Renal cortical epithelial cell (primary cell): ENCODE data around the gene PTP4A2. TPM values are rescaled to one million over a fixed set of nuclear protein-coding genes. Genes with fewer than 3 reads are reported as not detected.

Experiments
- DNase-seq: peaks from one replicate; pipeline ENCODE4 v3.0.0-alpha.2; 2011; ENCODE audit warnings: low read depth
- total RNA-seq: library from RNA; depleted of rRNA; stranded (reverse); fragments of >200 nt; gene quantifications from 2 replicates; pipeline ENCODE4 v1.2.3, GENCODE V29; 2014

Gene PTP4A2
- total RNA-seq, 1 donor from 2014 or later = 206 TPM

- no peak for DNase-seq
Measured at GRCh38 chr1:31885851-31886250, 52.3 kb downstream of the PTP4A2 start.

DNA sequence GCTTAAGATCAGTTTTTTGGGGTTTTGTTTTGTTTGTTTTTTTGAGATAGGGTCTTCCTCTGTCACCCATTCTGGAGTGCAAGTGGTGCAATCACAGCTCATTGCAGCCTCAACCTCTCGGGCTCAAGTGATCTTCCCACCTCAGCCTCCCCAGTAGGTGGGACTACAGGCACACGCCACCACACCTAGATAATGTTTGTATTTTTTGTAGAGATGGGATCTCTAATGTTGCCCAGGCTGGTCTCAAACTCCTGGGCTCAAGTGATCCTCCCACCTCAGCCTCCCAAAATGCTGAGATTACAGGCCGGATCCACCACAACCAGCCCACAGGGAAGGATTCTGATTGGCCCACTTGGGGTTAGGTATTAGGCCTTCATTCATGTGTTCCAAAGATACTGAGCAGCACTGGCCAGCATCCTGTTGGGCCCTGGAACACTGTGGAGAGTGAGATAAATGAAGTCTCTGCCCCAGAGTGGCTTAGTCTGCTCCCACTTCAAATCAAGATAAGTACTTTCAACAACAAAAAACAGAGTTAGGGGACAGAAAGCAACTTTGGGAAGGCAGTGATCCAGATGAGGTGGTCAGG lies 54.7 kb downstream of the PTP4A2 start:
- no peak for DNase-seq

GRCh38 chr1:31881688-31882000 lies 56.5 kb downstream of the PTP4A2 start:
- DNase-seq = peak; percentile 35

- no peak for DNase-seq
Measured at GRCh38 chr1:31880957-31881687, 57.0 kb downstream of the PTP4A2 start.

- no peak for DNase-seq
Measured at GRCh38 chr1:31879981-31880608, 58.1 kb downstream of the PTP4A2 start.

- DNase-seq = no peak
Measured at GRCh38 chr1:31878058-31878457, 60.1 kb downstream of the PTP4A2 start.

- no peak for DNase-seq
Measured at GRCh38 chr1:31877544-31877943, 60.6 kb downstream of the PTP4A2 start.

DNA sequence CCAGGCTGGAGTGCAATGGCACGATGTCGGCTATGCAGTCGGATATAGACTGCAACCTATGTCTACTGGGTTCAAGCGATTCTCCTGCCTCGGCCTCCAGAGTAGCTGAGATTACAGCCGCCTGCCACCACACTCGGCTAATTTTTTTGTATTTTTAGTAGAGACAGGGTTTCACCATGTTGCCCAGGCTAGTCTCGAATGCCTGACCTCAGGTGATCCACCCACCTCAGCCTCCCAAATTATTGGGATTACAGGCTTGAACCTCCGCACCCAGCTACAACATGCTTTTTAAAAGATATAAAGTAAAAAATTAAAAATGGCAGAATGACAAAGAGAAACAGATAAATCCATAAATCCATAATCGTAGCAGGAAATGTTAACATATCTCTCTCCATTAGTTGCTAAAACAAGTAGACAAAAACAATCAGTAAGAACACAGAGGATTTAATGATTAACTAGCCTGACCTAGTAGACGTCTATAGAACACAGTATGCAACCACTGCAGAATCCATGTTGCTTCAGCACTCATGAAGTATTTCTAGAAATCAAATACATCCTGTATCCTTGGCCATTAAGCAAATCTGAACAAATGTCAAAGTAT lies 62.4 kb downstream of the PTP4A2 start:
- peak; percentile 77 for DNase-seq

GRCh38 chr1:31874942-31875341 lies 63.2 kb downstream of the PTP4A2 start:
- DNase-seq = no peak

DNA sequence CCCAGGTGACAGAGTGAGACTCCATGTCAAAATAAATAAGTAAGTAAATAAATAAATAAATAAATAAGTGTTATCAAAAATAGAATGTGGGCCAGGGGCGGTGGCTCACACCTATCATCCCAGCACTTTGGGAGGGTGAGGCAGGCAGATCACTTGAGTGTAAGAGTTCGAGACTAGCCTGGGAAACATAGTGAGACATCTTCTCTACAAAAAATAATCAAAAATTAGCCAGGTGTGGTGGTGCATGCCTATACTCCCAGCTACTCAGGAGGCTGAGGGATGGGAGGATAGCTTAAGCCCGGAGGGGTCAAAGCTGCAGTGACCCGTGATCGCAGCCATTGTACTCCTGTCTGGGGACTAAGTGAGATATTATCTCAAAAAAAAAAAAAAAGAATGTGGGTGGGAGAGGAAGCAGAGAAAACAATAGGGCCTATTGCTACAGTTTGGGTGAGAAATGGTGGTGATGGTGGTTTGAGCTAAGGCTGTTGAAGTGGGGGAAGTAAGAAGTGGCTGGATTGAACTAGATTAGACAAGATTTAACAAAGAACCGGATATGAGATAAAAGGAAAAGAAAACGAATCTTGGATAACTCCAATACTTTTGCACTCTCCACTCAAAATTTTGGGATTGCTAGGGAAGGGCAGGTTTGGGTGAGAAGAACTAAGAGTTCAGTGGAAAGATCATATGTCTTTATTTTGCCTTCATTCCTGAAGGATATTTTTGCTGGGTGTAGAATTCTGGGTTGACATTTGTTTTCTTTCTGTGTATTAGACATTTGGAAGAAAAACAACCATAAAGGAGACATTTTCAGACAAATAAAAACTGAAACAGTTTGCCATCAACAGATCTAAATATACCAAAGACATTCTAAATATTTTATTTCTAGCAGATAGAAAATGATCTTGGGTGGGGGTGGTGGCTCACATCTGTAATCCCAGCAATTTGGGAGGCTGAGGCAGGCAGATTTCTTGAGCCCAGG lies 65.2 kb downstream of the PTP4A2 start:
- peak; percentile 39 for DNase-seq

GRCh38 chr1:31871703-31872102 lies 66.5 kb downstream of the PTP4A2 start:
- DNase-seq = peak; percentile 72

- DNase-seq = no peak
Measured at GRCh38 chr1:31870086-31870736, 68.0 kb downstream of the PTP4A2 start.

DNA sequence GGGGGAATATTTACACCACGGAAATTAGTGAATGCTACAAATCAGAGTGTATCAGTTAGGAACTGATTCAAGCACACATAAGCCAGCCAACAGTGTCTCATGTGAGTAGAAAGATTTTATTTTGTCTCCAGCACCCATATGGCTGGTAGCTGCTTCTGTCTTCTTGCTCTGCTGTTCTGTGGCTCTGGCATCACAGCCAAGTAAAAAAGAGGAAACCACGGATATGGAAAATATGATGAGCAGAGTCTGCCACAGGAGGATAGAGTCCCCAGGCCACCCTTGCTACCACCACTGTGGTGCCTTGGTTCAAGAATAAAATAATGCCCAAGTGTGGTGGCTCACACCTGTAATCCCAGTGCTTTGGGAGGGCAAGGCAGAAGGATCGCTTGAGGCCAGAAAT lies 68.7 kb downstream of the PTP4A2 start:
- DNase-seq = no peak

- no peak for DNase-seq
Measured at GRCh38 chr1:31868862-31869261, 69.3 kb downstream of the PTP4A2 start.

- DNase-seq = no peak
Measured at GRCh38 chr1:31867546-31867945, 70.6 kb downstream of the PTP4A2 start.

DNA sequence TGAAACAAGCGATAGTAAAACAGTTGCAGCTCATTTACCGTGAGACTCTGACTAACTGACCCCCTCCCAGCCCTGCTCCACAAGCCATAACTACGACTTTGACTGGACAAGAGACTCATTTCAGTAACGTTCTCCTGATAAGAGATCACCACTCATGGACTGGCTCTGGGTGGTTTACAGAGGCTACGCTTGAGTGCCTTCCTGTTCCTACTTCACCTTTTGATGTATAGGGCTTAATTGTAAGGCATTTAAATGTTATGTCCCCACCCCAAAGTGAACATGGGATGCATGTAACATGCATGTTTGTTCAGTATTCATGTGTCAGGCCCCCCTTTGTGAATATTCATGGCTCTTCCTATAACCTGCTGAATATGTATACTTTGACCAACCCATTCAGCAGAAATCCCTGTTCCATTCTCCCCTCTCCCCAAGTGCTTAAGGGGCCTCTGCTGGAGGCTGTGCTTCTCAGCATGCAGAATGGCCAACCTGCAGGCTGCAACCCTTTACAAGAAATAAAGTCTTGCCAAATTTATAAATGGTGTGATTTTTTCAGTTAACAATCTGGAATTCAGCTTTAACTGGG lies 71.6 kb downstream of the PTP4A2 start:
- DNase-seq = no peak

DNA sequence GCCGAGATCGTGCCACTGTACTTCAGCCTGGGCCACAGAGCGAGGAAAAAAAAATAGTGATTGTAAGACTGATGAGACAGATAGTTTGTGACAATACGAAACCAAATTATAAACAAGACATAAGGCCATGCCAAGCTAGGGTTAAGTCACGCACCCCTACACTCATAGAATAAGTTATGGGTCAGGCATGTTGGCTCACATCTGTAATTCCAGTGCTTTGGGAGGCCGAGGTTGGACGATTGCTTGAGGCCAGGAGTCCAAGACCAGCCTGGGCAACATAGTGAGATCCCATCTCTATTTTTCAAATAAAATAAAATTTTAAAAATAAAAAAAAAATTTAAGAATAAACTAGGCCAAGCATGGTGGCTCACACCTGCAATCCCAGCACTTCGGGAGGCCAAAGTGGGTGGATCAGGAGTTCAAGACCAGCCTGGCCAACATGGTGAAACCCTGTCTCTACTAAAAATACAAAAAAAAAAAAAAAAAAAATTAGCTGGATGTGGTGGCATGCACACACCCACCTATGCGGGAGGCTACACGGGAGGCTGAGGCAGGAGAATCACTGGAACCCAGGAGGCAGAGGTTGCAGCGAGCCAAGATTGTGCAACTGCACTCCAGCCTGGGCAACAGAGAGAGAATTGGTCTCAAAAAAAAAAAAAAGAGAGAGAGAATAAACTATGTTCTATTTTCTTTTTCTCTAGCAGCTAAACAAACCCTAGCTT lies 72.3 kb downstream of the PTP4A2 start:
- no peak for DNase-seq

- DNase-seq = no peak
Measured at GRCh38 chr1:31862071-31862470, 76.1 kb downstream of the PTP4A2 start.

DNA sequence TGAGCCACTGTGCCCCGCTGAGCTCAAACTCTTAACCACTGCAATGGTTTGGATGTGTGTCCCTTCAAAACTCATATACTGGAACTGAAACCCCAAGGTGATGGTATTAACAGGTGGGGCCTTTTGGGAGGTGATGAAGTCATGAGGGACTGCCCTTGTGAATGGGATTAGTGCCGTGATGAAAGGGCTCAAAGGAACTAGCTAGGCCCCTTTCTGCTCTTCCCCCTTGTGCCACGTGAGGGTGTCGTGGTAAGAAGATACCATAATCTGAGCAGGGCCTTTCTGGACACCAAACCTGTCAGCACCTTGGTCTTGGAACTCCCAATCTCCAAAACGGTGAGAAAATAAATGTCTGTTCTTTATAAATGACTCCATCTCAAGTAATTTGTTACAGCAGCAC lies 76.8 kb downstream of the PTP4A2 start:
- no peak for DNase-seq

- DNase-seq = no peak
Measured at GRCh38 chr1:31860581-31860980, 77.6 kb downstream of the PTP4A2 start.
